ENCODE measurements around the gene CDKL4. TPM values are rescaled to one million over a fixed set of nuclear protein-coding genes. Genes with fewer than 3 reads are reported as not detected.

The CDKL4 gene
- total RNA-seq, 3 donors from 2014 or later, result 0.31 to 1.0 TPM; not detected in 1

- H3K9me3 ChIP-seq, result no peaks in the 10 kb centered on the region
- intact Hi-C loops (cut with DNase I, micrococcal nuclease), result no loop called here
- no peak overlapping the region for H3K4me3 ChIP-seq
- no peak for DNase-seq
- H3K36me3 ChIP-seq (ENCODE audit: low read depth), result no peaks in the 10 kb centered on the region
- no peak for TF ChIP-seq CTCF (IDR thresholded peaks at IDR 0.05)
- peaks cover 13% of the 10 kb centered on the region for H3K4me1 ChIP-seq (ENCODE audit: low read depth)
- ATAC-seq, result peak; percentile 32
These were observed 21.0 kb upstream of the CDKL4 start for GRCh38 chr2:39264733-39265132.

GRCh38 chr2:39260087-39260486 lies 16.3 kb upstream of the CDKL4 start:
- no peaks in the 10 kb centered on the region for H3K36me3 ChIP-seq (ENCODE audit: low read depth)
- DNase-seq (no peak), ATAC-seq (no peak)
- H3K9me3 ChIP-seq, result no peaks in the 10 kb centered on the region
- H3K4me3 ChIP-seq, result no peak overlapping the region
- H3K4me1 ChIP-seq (ENCODE audit: low read depth), result peaks cover 4% of the 10 kb centered on the region
- no peak for TF ChIP-seq CTCF (IDR thresholded peaks at IDR 0.05)
- intact Hi-C loops (cut with DNase I, micrococcal nuclease), result no loop called here

- Histone ChIP-seq H3K36me3 (ENCODE audit: low read depth) (no peaks in the 10 kb centered on the region), H3K9me3 (no peaks in the 10 kb centered on the region), H3K4me3 (no peak overlapping the region), H3K4me1 (ENCODE audit: low read depth) (no peaks in the 10 kb centered on the region)
- no peak for TF ChIP-seq CTCF (IDR thresholded peaks at IDR 0.05)
- intact Hi-C loops (cut with DNase I, micrococcal nuclease), result no loop called here
- ATAC-seq, result no peak
- no peak for DNase-seq
These were observed 12.3 kb upstream of the CDKL4 start for GRCh38 chr2:39256040-39256439.

- intact Hi-C loops (cut with DNase I, micrococcal nuclease), result no loop called here
- Histone ChIP-seq H3K9me3 (no peaks in the 10 kb centered on the region), H3K4me3 (no peak overlapping the region), H3K36me3 (ENCODE audit: low read depth) (no peaks in the 10 kb centered on the region), H3K4me1 (ENCODE audit: low read depth) (no peaks in the 10 kb centered on the region)
- TF ChIP-seq CTCF (IDR thresholded peaks at IDR 0.05), result no peak
- ATAC-seq (no peak), DNase-seq (no peak)
These were observed 9.2 kb upstream of the CDKL4 start for GRCh38 chr2:39252888-39253518.

GRCh38 chr2:39247512-39248043 lies 3.8 kb upstream of the CDKL4 start:
- intact Hi-C loops (cut with DNase I, micrococcal nuclease), result no loop called here
- Histone ChIP-seq H3K4me1 (ENCODE audit: low read depth) (no peaks in the 10 kb centered on the region), H3K4me3 (no peak overlapping the region), H3K36me3 (ENCODE audit: low read depth) (no peaks in the 10 kb centered on the region), H3K9me3 (no peaks in the 10 kb centered on the region)
- DNase-seq, result no peak
- ATAC-seq, result no peak
- no peak for TF ChIP-seq CTCF (IDR thresholded peaks at IDR 0.05)

Measured in mucosa of descending colon (tissue), 3 donors.